Muscle layer of duodenum (tissue), 2 donors: ENCODE data around the gene KIF1A.

ENCODE experiments used
- H3K27ac ChIP-seq: one replicate; pipeline ENCODE4 v1.7.0; 2013; ENCODE audit warnings: mild to moderate bottlenecking, low read length
- H3K27me3 ChIP-seq: one replicate; pipeline ENCODE4 v1.7.0; 2013; ENCODE audit warnings: low read depth, mild to moderate bottlenecking, control low read depth, low read length
- H3K36me3 ChIP-seq, 2 donors: one replicate each; pipeline ENCODE4 v1.7.0; 2013; ENCODE audit warnings: low read length in 2 of 2, control low read depth in 1 of 2, mild to moderate bottlenecking in 1 of 2; ENCODE audit not compliant: insufficient read depth in 2 of 2, control insufficient read depth in 1 of 2
- H3K4me1 ChIP-seq, 2 donors: one replicate each; pipeline ENCODE4 v1.7.0; 2013; ENCODE audit warnings: low read length in 2 of 2, mild to moderate bottlenecking in 2 of 2, control low read depth in 1 of 2, moderate library complexity in 1 of 2; ENCODE audit not compliant: insufficient read depth in 2 of 2, control insufficient read depth in 1 of 2
- H3K4me3 ChIP-seq, 2 donors: one replicate each; pipeline ENCODE4 v1.7.0; 2013; ENCODE audit warnings: low read length in 2 of 2, low read depth in 1 of 2, mild to moderate bottlenecking in 1 of 2
- H3K9me3 ChIP-seq, 2 donors: one replicate each; pipeline ENCODE4 v1.7.0; 2013; ENCODE audit warnings: low read length in 2 of 2, control low read depth in 1 of 2, mild to moderate bottlenecking in 1 of 2; ENCODE audit not compliant: control insufficient read depth in 1 of 2
- donor health status: healthy.

KIF1A gene

GRCh38 chr2:240825476-240825875 lies 5.5 kb upstream of the KIF1A start:
- Histone ChIP-seq H3K27me3 (peaks cover 31% of the 10 kb centered on the region), H3K36me3 (no peaks in the 10 kb centered on the region), H3K9me3 (no peaks in the 10 kb centered on the region), H3K27ac (no peak overlapping the region), H3K4me1 (peaks cover 0 to 9% of the 10 kb centered on the region in 2 donors), H3K4me3 (no peak overlapping the region)

GRCh38 chr2:240823449-240824336 lies 3.7 kb upstream of the KIF1A start:
- Histone ChIP-seq H3K27me3 (peaks cover 31% of the 10 kb centered on the region), H3K4me1 (peaks cover 0 to 23% of the 10 kb centered on the region in 2 donors), H3K27ac (no peak overlapping the region), H3K4me3 (no peak overlapping the region), H3K36me3 (no peaks in the 10 kb centered on the region), H3K9me3 (no peaks in the 10 kb centered on the region)

GRCh38 chr2:240822280-240822847 lies 2.3 kb upstream of the KIF1A start:
- Histone ChIP-seq H3K4me3 (no peak overlapping the region), H3K27ac (no peak overlapping the region), H3K36me3 (no peaks in the 10 kb centered on the region), H3K9me3 (no peaks in the 10 kb centered on the region), H3K4me1 (peaks cover 0 to 25% of the 10 kb centered on the region in 2 donors), H3K27me3 (peaks cover 31% of the 10 kb centered on the region)

- Histone ChIP-seq H3K27ac (no peak overlapping the region), H3K4me1 (peaks cover 0 to 25% of the 10 kb centered on the region in 2 donors), H3K4me3 (no peak overlapping the region), H3K9me3 (no peaks in the 10 kb centered on the region), H3K36me3 (no peaks in the 10 kb centered on the region), H3K27me3 (peaks cover 26% of the 10 kb centered on the region)
Observed at GRCh38 chr2:240821429-240821778, 1.4 kb upstream of the KIF1A start.

- peaks cover 0 to 25% of the 10 kb centered on the region in 2 donors for H3K4me1 ChIP-seq
- H3K4me3 ChIP-seq, result no peak overlapping the region
- peaks cover 25% of the 10 kb centered on the region for H3K27me3 ChIP-seq
- H3K9me3 ChIP-seq, result no peaks in the 10 kb centered on the region
- H3K36me3 ChIP-seq, result no peaks in the 10 kb centered on the region
- no peak overlapping the region for H3K27ac ChIP-seq
Observed at GRCh38 chr2:240820607-240821428, 799 bp upstream of the KIF1A start.

GRCh38 chr2:240819126-240819857 lies 727 bp downstream of the KIF1A start:
- no peak overlapping the region for H3K27ac ChIP-seq
- H3K27me3 ChIP-seq, result peaks cover 25% of the 10 kb centered on the region
- peaks cover 2 to 3% of the 10 kb centered on the region in 2 donors for H3K9me3 ChIP-seq
- H3K4me3 ChIP-seq, result peak overlapping the region in 1 of 2 donors; percentile 63
- H3K36me3 ChIP-seq, result no peaks in the 10 kb centered on the region
- peaks cover 0 to 25% of the 10 kb centered on the region in 2 donors for H3K4me1 ChIP-seq

GRCh38 chr2:240818293-240819125 lies 1.5 kb downstream of the KIF1A start:
- Histone ChIP-seq H3K27ac (no peak overlapping the region), H3K9me3 (peaks cover 3 to 5% of the 10 kb centered on the region in 2 donors), H3K27me3 (peaks cover 21% of the 10 kb centered on the region), H3K4me3 (peak overlapping the region in 1 of 2 donors; percentile 63), H3K36me3 (no peaks in the 10 kb centered on the region), H3K4me1 (peaks cover 0 to 25% of the 10 kb centered on the region in 2 donors)

- no peak overlapping the region for H3K4me3 ChIP-seq
- no peak overlapping the region for H3K27ac ChIP-seq
- peaks cover 16% of the 10 kb centered on the region for H3K27me3 ChIP-seq
Observed at GRCh38 chr2:240817496-240818292, 2.3 kb downstream of the KIF1A start.

GRCh38 chr2:240816584-240817495 lies 3.2 kb downstream of the KIF1A start:
- no peak overlapping the region for H3K27ac ChIP-seq
- peaks cover 3 to 5% of the 10 kb centered on the region in 2 donors for H3K9me3 ChIP-seq
- H3K36me3 ChIP-seq, result no peaks in the 10 kb centered on the region
- H3K4me3 ChIP-seq, result no peak overlapping the region
- peaks cover 10% of the 10 kb centered on the region for H3K27me3 ChIP-seq
- peaks cover 0 to 25% of the 10 kb centered on the region in 2 donors for H3K4me1 ChIP-seq

More at GRCh38 chr2:240817496-240818292, 2.3 kb downstream of the KIF1A start:
- H3K9me3 ChIP-seq, result peaks cover 3 to 5% of the 10 kb centered on the region in 2 donors
- no peaks in the 10 kb centered on the region for H3K36me3 ChIP-seq
- peaks cover 0 to 25% of the 10 kb centered on the region in 2 donors for H3K4me1 ChIP-seq
